Measurements from ENCODE around the gene NRARP.

The NRARP gene

DNA sequence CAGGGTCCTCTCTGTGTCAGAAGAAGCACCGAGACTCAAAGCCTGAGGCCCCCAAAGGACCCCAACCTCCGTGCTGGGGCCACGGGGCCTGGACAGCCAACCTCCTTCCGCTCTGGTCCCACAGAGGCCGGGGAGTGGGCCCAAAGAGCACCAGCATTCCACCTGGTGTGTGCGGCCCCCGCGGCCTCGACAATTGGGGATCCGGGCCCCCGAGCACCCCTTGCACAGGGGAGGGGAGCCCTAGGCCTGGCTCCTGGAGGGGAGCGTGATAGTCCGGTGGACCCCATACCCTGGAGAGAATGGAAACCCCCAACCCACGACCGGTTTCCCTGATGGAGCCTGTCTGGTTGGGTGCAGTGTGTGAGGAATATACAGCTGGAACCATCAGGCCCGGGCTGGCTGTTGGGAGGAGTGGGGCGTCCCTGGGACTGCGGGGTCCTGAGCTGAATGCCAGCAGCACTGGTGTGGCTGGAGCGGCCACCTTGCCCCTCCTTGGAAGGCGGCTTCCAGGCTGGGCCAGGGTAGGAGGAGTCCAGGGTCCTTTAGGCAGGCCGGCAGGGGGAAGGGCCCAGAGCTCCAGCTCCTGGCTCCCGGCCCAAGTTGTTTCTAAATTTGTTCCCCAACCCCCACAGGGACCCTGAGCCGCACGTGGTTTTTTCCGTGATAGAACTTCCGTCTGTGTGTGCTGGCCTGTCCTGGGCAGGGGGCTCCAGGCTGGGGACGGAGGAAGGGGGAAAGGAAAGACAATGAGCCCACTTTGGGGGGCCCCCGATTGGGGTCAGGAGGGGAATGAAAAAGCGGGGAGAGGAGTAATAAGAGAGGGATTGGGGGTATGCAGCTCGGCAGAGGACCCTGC, 25.4 kb downstream of the NRARP start:
- peak; percentile 41 for DNase-seq (ENCODE audit: low read depth)
- peak overlapping the region; percentile 68 for H3K4me3 ChIP-seq (ENCODE audit: low read depth, low read length)
- TF ChIP-seq, protein P1, sequence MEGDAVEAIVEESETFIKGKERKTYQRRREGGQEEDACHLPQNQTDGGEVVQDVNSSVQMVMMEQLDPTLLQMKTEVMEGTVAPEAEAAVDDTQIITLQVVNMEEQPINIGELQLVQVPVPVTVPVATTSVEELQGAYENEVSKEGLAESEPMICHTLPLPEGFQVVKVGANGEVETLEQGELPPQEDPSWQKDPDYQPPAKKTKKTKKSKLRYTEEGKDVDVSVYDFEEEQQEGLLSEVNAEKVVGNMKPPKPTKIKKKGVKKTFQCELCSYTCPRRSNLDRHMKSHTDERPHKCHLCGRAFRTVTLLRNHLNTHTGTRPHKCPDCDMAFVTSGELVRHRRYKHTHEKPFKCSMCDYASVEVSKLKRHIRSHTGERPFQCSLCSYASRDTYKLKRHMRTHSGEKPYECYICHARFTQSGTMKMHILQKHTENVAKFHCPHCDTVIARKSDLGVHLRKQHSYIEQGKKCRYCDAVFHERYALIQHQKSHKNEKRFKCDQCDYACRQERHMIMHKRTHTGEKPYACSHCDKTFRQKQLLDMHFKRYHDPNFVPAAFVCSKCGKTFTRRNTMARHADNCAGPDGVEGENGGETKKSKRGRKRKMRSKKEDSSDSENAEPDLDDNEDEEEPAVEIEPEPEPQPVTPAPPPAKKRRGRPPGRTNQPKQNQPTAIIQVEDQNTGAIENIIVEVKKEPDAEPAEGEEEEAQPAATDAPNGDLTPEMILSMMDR (IDR thresholded peaks at IDR 0.05; ENCODE audit: insufficient read depth, low read depth, low read length, missing control alignments), result no peak

DNA sequence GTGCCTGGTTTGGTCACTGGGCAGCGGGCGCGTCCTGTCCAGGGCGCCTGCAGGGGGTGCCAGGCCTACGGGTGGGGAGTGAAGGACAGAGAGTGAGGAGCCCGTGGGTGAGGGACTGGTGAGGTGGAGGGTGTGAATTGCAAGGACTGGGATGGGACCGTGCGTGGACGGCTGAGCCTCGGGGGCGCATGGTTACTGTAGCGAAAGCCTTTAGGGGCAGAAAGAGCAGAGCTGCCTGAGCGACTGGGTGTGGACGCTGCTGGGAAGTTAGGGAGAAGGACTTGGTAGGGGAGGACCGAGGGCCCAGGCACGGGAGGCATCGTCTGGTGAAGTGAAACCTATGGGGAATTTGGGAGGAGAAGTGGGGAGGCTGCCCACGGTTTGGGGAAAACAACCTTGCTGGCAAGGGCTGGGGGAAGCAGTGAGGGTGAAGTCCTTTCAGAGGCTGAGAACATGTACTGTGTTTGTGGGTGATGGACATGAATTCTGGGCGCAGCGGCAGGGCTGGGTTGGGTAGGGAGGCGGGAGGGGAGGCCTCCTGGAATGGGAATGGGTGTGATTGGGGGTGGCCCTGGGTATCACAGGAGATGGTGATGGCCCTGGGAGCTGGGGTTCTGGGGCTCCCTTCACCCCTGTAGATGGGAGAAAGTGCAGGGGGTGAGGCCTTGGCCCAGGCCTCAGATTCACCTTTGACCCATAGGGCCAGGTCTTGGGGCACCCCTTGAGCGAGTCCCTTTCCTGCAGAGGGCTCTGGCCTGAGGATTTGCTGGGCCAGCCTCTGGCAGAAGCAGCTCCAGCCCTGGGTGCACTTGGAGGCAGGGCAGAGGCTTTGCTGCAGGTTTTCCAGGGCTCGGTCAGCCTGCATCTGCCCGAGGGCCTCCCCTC, 26.2 kb downstream of the NRARP start:
- no peak for DNase-seq (ENCODE audit: low read depth)
- TF ChIP-seq, protein P1 (IDR thresholded peaks at IDR 0.05; ENCODE audit: insufficient read depth, low read depth, low read length, missing control alignments), result no peak
- H3K4me3 ChIP-seq (ENCODE audit: low read depth, low read length), result no peak overlapping the region

DNA sequence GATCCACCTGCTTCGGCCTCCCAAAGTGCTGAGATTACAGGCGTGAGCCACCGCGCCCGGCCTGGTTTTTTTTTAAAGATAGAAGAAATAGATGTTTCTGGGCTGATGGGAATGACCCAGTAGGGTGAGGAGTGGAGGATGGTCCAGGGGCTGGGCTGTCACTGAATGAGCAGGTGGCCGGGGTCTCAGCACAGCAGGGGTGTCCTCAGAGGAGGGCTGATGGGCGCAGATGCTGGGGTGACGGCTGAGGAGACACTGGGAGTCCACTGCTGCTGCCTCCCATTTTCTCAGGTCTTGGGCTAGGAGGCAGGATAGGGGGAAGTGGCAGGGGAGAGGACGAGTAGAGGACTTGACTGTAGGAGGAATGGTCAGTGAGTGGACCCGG, 26.9 kb downstream of the NRARP start:
- no peak for DNase-seq (ENCODE audit: low read depth)
- no peak overlapping the region for H3K4me3 ChIP-seq (ENCODE audit: low read depth, low read length)
- TF ChIP-seq, protein P1 (IDR thresholded peaks at IDR 0.05; ENCODE audit: insufficient read depth, low read depth, low read length, missing control alignments), result no peak

DNA sequence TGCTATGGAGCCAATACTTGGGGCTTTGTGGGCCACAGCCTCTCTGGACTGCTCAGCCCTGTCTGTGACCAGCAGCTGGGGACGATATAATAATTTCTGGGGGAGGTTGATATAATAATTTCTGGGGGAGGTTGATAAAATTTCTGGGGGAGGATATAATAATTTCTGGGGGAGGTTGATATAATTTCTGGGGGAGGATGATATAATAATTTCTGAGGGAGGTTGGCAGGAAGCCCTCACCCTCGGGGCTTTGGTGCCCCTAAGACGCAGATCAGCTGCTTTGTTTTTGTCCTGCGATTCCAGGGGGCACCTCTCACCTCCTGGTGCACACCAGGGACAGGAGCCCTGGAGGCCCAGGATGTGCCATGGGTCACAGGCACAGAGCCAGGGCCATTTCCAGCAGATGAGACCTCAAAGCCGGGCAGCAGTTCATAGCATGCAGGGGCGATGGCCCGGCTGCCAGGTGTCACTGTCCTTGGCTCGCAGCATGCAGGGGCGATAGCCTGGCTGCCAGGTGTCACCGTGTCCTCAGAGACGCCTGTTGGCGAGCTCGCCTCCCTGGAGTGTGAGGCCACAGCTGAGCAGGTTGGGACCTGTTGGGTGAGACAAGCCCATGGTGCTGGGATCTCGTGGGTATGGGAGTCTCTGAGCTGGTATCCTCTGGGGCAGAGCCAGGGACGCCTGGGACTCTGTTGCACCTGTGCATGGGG, 28.3 kb downstream of the NRARP start:
- DNase-seq (ENCODE audit: low read depth), result no peak
- no peak overlapping the region for H3K4me3 ChIP-seq (ENCODE audit: low read depth, low read length)
- TF ChIP-seq, protein P1 (IDR thresholded peaks at IDR 0.05; ENCODE audit: insufficient read depth, low read depth, low read length, missing control alignments), result no peak

DNA sequence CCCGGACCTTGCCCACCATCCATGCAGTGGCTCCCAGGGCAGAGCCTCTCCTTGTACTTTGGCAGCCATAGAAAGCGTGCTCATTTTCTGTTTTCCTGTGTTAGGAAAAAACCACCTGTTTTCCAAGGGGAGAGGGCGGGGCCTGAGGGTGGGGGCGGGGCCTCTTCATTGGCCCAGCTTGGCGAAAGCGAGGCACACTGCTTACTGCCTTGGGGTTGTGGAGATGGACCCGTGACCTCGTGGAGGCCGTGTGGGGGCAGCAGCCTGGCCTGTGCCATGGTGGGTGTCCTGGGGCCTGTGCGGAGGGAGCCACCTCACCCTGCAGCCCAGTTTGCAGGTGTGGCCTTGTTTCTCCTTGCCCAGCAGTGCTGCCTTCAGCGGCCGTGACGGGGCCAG, 29.0 kb downstream of the NRARP start:
- TF ChIP-seq, protein P1 (IDR thresholded peaks at IDR 0.05; ENCODE audit: insufficient read depth, low read depth, low read length, missing control alignments), result no peak
- no peak for DNase-seq (ENCODE audit: low read depth)
- H3K4me3 ChIP-seq (ENCODE audit: low read depth, low read length), result no peak overlapping the region

DNA sequence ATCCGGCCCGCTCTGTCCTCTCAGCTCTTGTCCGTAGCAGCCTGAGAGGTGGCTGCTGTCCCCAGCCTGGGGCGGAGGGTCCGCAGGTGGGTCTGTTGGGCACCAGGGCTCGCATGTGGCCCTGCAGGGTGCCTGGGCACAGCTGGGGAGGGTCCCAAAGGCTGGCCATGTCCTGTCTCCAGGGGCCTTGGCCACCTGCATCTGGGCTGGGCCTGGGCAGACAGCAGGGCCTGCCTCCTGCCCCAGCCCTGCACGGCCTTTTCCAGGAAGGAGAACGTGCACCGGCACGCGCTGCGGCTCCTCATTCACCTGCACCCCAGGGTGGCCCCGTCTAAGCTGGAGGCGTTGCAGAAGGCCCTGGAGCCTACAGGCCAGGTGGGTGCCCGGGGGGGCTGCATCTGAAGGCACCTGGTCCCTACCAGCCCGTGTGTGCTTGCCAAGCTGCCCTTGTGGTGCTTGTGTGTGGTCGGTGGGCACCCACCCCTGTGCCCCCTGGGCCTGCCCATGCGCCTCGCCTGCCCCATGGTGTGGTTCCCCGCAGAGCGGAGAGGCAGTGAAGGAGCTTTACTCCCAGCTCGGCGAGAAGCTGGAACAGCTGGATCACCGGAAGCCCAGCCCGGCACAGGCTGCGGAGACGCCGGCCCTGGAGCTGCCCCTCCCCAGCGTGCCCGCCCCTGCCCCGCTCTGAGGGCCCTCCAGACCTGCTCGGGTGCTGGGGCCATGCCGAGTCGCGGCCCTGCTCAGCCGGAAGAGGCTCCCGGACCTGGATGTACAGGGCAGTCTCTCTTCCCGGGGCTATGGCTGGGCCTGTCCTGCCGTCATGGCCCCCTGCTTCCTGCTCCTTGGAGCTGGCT, 29.6 kb downstream of the NRARP start:
- DNase-seq (ENCODE audit: low read depth), result no peak
- no peak overlapping the region for H3K4me3 ChIP-seq (ENCODE audit: low read depth, low read length)
- TF ChIP-seq, protein P1 (IDR thresholded peaks at IDR 0.05; ENCODE audit: insufficient read depth, low read depth, low read length, missing control alignments), result no peak

Measured in GM12865 (cell line).